ENCODE data around the gene FTL. TPM values are rescaled to one million over a fixed set of nuclear protein-coding genes. Genes with fewer than 3 reads are reported as not detected.

FTL gene
- total RNA-seq, 2 donors from 2014 or later = 1,784 to 3,181 TPM

DNA sequence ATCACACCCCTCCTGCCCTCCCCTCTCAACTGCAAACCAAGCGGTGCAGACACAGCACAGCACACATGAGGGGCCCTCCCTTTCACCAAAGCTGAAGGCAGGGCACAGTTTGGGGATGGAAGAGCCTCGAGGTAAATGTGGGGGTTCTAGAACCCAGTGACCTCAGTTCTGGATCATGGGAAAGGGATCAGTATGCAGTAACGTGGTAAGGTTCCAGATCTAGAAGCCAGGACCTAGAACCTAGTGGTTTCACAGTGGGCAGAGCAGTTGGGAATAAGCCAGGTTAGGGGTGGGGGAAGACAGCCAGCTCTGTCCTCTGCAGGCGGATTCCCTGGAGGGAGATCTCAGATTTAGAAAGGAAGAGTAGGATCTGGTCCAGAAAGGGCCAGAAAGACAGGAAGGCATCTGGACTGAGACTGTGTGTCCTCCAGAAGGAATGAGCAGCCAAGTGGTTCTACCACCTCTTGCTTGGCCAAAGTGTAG is 3.1 kb downstream of the FTL start:
- 91 to 97% methylated on average over 3 to 4 of the region's 4 CpGs for WGBS, 2 experiments (ENCODE audit: insufficient coverage in 1 of 2, insufficient read length in 1 of 2)
- Mint-ChIP-seq H3K4me3 (no peak overlapping the region), H3K27me3 (ENCODE audit: insufficient read depth) (peaks cover 2% of the 10 kb centered on the region), H3K36me3 (ENCODE audit: low read depth) (peaks cover 56% of the 10 kb centered on the region), H3K9me3 (no peaks in the 10 kb centered on the region), H3K27ac (no peak overlapping the region), H3K4me1 (peaks cover 14% of the 10 kb centered on the region)
- Histone ChIP-seq H3K4me1 (ENCODE audit: control insufficient read depth, insufficient read depth, low read length) (peaks cover 12% of the 10 kb centered on the region), H3K9ac (ENCODE audit: extremely low read depth, low read length, poor library complexity, severe bottlenecking) (no peak overlapping the region), H3K36me3 (ENCODE audit: control insufficient read depth, insufficient read depth, low read length) (peaks cover 56% of the 10 kb centered on the region), H3K4me3 (ENCODE audit: low read length) (no peak overlapping the region), H3K9me3 (ENCODE audit: control insufficient read depth, low read length) (no peaks in the 10 kb centered on the region), H3K27ac (ENCODE audit: low read depth, low read length) (no peak overlapping the region), H3K27me3 (ENCODE audit: control insufficient read depth, insufficient read depth, low read length, poor library complexity, severe bottlenecking) (no peaks in the 10 kb centered on the region)
- no peak for DNase-seq
- TF ChIP-seq, protein P1, sequence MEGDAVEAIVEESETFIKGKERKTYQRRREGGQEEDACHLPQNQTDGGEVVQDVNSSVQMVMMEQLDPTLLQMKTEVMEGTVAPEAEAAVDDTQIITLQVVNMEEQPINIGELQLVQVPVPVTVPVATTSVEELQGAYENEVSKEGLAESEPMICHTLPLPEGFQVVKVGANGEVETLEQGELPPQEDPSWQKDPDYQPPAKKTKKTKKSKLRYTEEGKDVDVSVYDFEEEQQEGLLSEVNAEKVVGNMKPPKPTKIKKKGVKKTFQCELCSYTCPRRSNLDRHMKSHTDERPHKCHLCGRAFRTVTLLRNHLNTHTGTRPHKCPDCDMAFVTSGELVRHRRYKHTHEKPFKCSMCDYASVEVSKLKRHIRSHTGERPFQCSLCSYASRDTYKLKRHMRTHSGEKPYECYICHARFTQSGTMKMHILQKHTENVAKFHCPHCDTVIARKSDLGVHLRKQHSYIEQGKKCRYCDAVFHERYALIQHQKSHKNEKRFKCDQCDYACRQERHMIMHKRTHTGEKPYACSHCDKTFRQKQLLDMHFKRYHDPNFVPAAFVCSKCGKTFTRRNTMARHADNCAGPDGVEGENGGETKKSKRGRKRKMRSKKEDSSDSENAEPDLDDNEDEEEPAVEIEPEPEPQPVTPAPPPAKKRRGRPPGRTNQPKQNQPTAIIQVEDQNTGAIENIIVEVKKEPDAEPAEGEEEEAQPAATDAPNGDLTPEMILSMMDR (conservative IDR thresholded peaks at IDR 0.05) = no peak

DNA sequence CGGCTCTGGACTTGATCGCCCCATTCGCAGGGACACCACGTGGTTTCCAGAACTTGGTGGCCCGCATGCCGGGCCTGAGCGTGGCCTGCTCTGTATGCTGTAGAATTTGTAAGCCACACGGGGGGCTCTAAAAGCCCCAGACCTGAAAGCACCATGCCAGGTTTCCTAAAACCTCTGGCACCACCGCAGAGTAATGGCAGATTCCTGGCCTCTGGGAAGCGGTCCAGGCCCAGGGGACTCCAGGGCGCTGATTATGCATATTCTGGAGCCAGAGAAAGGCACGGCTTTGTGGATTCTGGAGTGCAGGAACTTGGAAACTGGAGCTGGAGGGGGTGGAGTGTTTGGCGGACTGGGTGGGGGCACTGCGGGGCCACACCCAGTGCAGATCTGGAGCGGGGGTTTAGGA is 3.7 kb downstream of the FTL start:
- peaks cover 11% of the 10 kb centered on the region for H3K4me1 Mint-ChIP-seq
- no peak for DNase-seq
- Histone ChIP-seq H3K27me3 (ENCODE audit: control insufficient read depth, insufficient read depth, low read length, poor library complexity, severe bottlenecking) (no peaks in the 10 kb centered on the region), H3K36me3 (ENCODE audit: control insufficient read depth, insufficient read depth, low read length) (peaks cover 60% of the 10 kb centered on the region), H3K4me1 (ENCODE audit: control insufficient read depth, insufficient read depth, low read length) (peaks cover 7% of the 10 kb centered on the region), H3K9me3 (ENCODE audit: control insufficient read depth, low read length) (no peaks in the 10 kb centered on the region), H3K9ac (ENCODE audit: extremely low read depth, low read length, poor library complexity, severe bottlenecking) (no peak overlapping the region), H3K27ac (ENCODE audit: low read depth, low read length) (no peak overlapping the region), H3K4me3 (ENCODE audit: low read length) (no peak overlapping the region)
- TF ChIP-seq, protein P1 (conservative IDR thresholded peaks at IDR 0.05) = no peak
- H3K36me3 Mint-ChIP-seq (ENCODE audit: low read depth) = peaks cover 59% of the 10 kb centered on the region
- H3K27ac Mint-ChIP-seq = no peak overlapping the region
- H3K27me3 Mint-ChIP-seq (ENCODE audit: insufficient read depth) = peaks cover 2% of the 10 kb centered on the region
- no peak overlapping the region for H3K4me3 Mint-ChIP-seq
- WGBS, 2 experiments (ENCODE audit: insufficient coverage in 1 of 2, insufficient read length in 1 of 2) = 95 to 99% methylated on average over 14 to 15 of the region's 15 CpGs
- no peaks in the 10 kb centered on the region for H3K9me3 Mint-ChIP-seq

DNA sequence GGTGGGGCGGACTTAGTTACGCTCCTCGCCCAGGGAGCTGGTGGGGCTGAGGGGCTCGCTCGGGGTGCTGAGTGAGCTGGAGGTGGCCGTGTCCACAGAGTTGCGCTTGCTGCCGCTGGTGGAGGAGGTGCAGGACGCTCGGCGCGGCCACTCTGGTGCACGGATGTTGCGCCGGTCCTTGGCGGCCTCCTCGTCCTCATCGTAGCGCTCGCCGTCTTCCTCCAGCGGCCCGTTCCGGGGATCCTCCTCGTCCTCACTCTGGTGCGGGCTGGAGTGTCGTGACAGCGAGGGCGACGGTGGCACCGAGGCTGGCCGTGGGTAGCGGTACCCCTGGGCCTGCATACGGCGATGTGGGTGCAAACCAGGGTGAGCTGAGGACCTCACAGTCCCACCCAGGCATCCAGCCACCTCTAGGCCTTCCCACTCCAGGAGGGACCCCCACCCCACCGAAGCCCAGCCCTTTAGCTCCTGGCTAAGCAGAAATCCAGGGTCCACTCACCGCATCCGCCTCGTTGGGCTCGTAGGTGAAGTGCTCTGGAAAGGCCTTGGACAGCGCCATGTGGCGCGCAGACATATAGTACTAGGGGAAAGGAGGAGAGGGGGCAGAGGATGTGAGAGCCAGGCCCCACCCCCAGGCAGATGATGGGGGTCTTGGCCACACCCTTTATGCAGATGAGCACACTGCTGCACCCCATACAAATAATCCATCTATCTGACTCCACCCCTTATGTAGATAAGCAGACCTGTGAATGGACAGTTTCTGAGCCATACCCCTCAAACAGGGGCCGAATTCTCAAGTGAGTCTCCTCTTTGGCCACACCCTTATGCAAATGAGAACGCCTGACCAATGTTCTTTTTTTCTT is 4.4 kb downstream of the FTL start:
- DNase-seq = peak; percentile 63
- no peaks in the 10 kb centered on the region for H3K4me1 ChIP-seq (ENCODE audit: control insufficient read depth, insufficient read depth, low read length)
- H3K27ac Mint-ChIP-seq = no peak overlapping the region
- H3K9ac ChIP-seq (ENCODE audit: extremely low read depth, low read length, poor library complexity, severe bottlenecking) = no peak overlapping the region
- no peaks in the 10 kb centered on the region for H3K9me3 Mint-ChIP-seq
- H3K9me3 ChIP-seq (ENCODE audit: control insufficient read depth, low read length) = no peaks in the 10 kb centered on the region
- no peaks in the 10 kb centered on the region for H3K27me3 ChIP-seq (ENCODE audit: control insufficient read depth, insufficient read depth, low read length, poor library complexity, severe bottlenecking)
- H3K4me3 ChIP-seq (ENCODE audit: low read length) = no peak overlapping the region
- H3K27ac ChIP-seq (ENCODE audit: low read depth, low read length) = no peak overlapping the region
- H3K36me3 Mint-ChIP-seq (ENCODE audit: low read depth) = peaks cover 66% of the 10 kb centered on the region
- TF ChIP-seq, protein P1 (conservative IDR thresholded peaks at IDR 0.05) = no peak
- peaks cover 2% of the 10 kb centered on the region for H3K27me3 Mint-ChIP-seq (ENCODE audit: insufficient read depth)
- 96 to 98% methylated on average over 31 to 45 of the region's 45 CpGs for WGBS, 2 experiments (ENCODE audit: insufficient coverage in 1 of 2, insufficient read length in 1 of 2)
- no peak overlapping the region for H3K4me3 Mint-ChIP-seq
- H3K4me1 Mint-ChIP-seq = peaks cover 4% of the 10 kb centered on the region
- H3K36me3 ChIP-seq (ENCODE audit: control insufficient read depth, insufficient read depth, low read length) = peaks cover 67% of the 10 kb centered on the region

Data from endodermal cell (in vitro differentiated cells).